Fibroblast of lung (primary cell): ENCODE measurements around the gene SH2D7. TPM values are rescaled to one million over a fixed set of nuclear protein-coding genes. Genes with fewer than 3 reads are reported as not detected.

ENCODE experiments used
- DNase-seq, 2 donors: peaks; one replicate each; pipeline versions ENCODE4 v3.0.0 to v3.0.0-alpha.2; 2010; ENCODE audit warnings: low read depth in 2 of 2
- H2AFZ ChIP-seq: 2 replicates; pipeline ENCODE4 v1.5.1; 2012; ENCODE audit warnings: low read length, control low read depth, inconsistent platforms
- H3K27ac ChIP-seq: 2 replicates; pipeline ENCODE4 v1.5.1; 2011; ENCODE audit warnings: low read length, control low read depth; ENCODE audit not compliant: insufficient read depth
- H3K27me3 ChIP-seq: 2 replicates; pipeline ENCODE4 v1.5.1; 2011; ENCODE audit warnings: mild to moderate bottlenecking, low read length; ENCODE audit not compliant: control insufficient read depth, insufficient read depth
- H3K36me3 ChIP-seq: 2 replicates; pipeline ENCODE4 v1.5.1; 2011; ENCODE audit warnings: low read length; ENCODE audit not compliant: control insufficient read depth, insufficient read depth
- H3K4me1 ChIP-seq: 2 replicates; pipeline ENCODE4 v1.5.1; 2011; ENCODE audit warnings: low read length; ENCODE audit not compliant: control insufficient read depth, insufficient read depth; ENCODE audit errors: extremely low read depth
- H3K4me2 ChIP-seq: 2 replicates; pipeline ENCODE4 v1.5.1; 2011; ENCODE audit warnings: low read length, control low read depth; ENCODE audit not compliant: insufficient read depth; ENCODE audit errors: extremely low read depth
- H3K4me3 ChIP-seq, 4 experiments: fragments of 200-600 bp in 1 of 4; sonication (generic) in 1 of 4; replicated peaks in 1 of 4; 2 replicates each; pipeline ENCODE4 v1.5.1; 2011 to 2016; ENCODE audit warnings: low read length in 4 of 4, low read depth in 3 of 4, mild to moderate bottlenecking in 3 of 4, control low read depth in 2 of 4, inconsistent platforms in 1 of 4, mixed read lengths in 1 of 4; ENCODE audit not compliant: insufficient read depth in 1 of 4; ENCODE audit errors: control extremely low read depth in 1 of 4
- H3K79me2 ChIP-seq: 2 replicates; pipeline ENCODE4 v1.5.1; 2012; ENCODE audit warnings: mild to moderate bottlenecking, low read length, inconsistent platforms; ENCODE audit not compliant: control insufficient read depth, insufficient read depth
- H3K9ac ChIP-seq: 2 replicates; pipeline ENCODE4 v1.5.1; 2011; ENCODE audit warnings: mild to moderate bottlenecking, low read length, control low read depth; ENCODE audit not compliant: insufficient read depth
- H3K9me3 ChIP-seq: 2 replicates; pipeline ENCODE4 v1.5.1; 2012; ENCODE audit warnings: low read depth, low read length; ENCODE audit not compliant: control insufficient read depth, insufficient read depth
- H4K20me1 ChIP-seq: 2 replicates; pipeline ENCODE4 v1.5.1; 2011; ENCODE audit warnings: low read length; ENCODE audit not compliant: control insufficient read depth, insufficient read depth; ENCODE audit errors: extremely low read depth
- EZH2 ChIP-seq: IDR thresholded peaks from 2 replicates; pipeline ENCODE4 v1.5.1; 2012; ENCODE audit warnings: low read length, control low read depth, mild to moderate bottlenecking; ENCODE audit errors: missing control alignments
- polyA plus RNA-seq, 2 donors: library from polyadenylated mRNA; depleted of rRNA in 1 of 2; stranded (reverse) in 1 of 2; unstranded in 1 of 2; fragments of >200 nt; gene quantifications; 2 replicates each; pipeline ENCODE4 v1.2.1, GENCODE V29; 2011 to 2012; ENCODE audit warnings: missing spikeins in 1 of 2
- total RNA-seq: library from RNA; depleted of rRNA; stranded (reverse); fragments of >200 nt; gene quantifications from 2 replicates; pipeline ENCODE4 v1.2.1, GENCODE V29; 2014
- TF ChIP-seq, protein P1 (sequence below), 2 donors: IDR thresholded peaks in 1 of 2; conservative IDR thresholded peaks in 1 of 2; 1 replicate in 1 of 2; 2 replicates in 1 of 2; pipeline ENCODE4 v1.5.1; 2011 to 2012; ENCODE audit warnings: low read length in 2 of 2, control low read depth in 1 of 2, inconsistent platforms in 1 of 2, low read depth in 1 of 2, mild to moderate bottlenecking in 1 of 2

SH2D7 gene
- total and polyA plus RNA-seq, 2 donors (not counting 1 experiment from before 2014, with no cell fraction given) = 0.03 TPM; not detected in 1

- TF ChIP-seq, protein P1, sequence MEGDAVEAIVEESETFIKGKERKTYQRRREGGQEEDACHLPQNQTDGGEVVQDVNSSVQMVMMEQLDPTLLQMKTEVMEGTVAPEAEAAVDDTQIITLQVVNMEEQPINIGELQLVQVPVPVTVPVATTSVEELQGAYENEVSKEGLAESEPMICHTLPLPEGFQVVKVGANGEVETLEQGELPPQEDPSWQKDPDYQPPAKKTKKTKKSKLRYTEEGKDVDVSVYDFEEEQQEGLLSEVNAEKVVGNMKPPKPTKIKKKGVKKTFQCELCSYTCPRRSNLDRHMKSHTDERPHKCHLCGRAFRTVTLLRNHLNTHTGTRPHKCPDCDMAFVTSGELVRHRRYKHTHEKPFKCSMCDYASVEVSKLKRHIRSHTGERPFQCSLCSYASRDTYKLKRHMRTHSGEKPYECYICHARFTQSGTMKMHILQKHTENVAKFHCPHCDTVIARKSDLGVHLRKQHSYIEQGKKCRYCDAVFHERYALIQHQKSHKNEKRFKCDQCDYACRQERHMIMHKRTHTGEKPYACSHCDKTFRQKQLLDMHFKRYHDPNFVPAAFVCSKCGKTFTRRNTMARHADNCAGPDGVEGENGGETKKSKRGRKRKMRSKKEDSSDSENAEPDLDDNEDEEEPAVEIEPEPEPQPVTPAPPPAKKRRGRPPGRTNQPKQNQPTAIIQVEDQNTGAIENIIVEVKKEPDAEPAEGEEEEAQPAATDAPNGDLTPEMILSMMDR (conservative IDR thresholded peaks at IDR 0.05 in 1 of 2, IDR thresholded peaks at IDR 0.05 in 1 of 2; ENCODE audit: low read depth in 1 of 2, low read length in 2 of 2) = no peak
- TF ChIP-seq EZH2 = no peak
- H3K36me3 ChIP-seq = no peaks in the 10 kb centered on the region
- no peak overlapping the region for H3K27ac ChIP-seq
- H3K4me2 ChIP-seq = no peak overlapping the region
- H3K4me3 ChIP-seq = no peak overlapping the region
- no peaks in the 10 kb centered on the region for H3K9me3 ChIP-seq
- no peaks in the 10 kb centered on the region for H3K27me3 ChIP-seq
- H3K9ac ChIP-seq = no peak overlapping the region
- H2AFZ ChIP-seq = no peak overlapping the region
- DNase-seq = no peak
- no peaks in the 10 kb centered on the region for H3K79me2 ChIP-seq
- H3K4me1 ChIP-seq = no peaks in the 10 kb centered on the region
- H4K20me1 ChIP-seq = no peaks in the 10 kb centered on the region
These were observed 9.6 kb upstream of the SH2D7 start for GRCh38 chr15:78082743-78083110.

- TF ChIP-seq EZH2 = no peak
- TF ChIP-seq, protein P1 (conservative IDR thresholded peaks at IDR 0.05 in 1 of 2, IDR thresholded peaks at IDR 0.05 in 1 of 2; ENCODE audit: low read depth in 1 of 2, low read length in 2 of 2) = no peak
- H3K79me2 ChIP-seq = no peaks in the 10 kb centered on the region
- H3K9me3 ChIP-seq = no peaks in the 10 kb centered on the region
- H4K20me1 ChIP-seq = no peaks in the 10 kb centered on the region
- H3K27ac ChIP-seq = no peak overlapping the region
- no peak overlapping the region for H3K4me2 ChIP-seq
- no peak for DNase-seq
- no peaks in the 10 kb centered on the region for H3K27me3 ChIP-seq
- H3K36me3 ChIP-seq = no peaks in the 10 kb centered on the region
- H3K4me1 ChIP-seq = no peaks in the 10 kb centered on the region
- H2AFZ ChIP-seq = no peak overlapping the region
- H3K9ac ChIP-seq = no peak overlapping the region
- H3K4me3 ChIP-seq = no peak overlapping the region
These were observed 9.2 kb upstream of the SH2D7 start for GRCh38 chr15:78083186-78083585.

GRCh38 chr15:78083687-78084448 is 8.5 kb upstream of the SH2D7 start:
- Histone ChIP-seq H3K4me1 (no peaks in the 10 kb centered on the region), H3K27me3 (no peaks in the 10 kb centered on the region), H3K27ac (no peak overlapping the region), H2AFZ (no peak overlapping the region), H3K4me3 (no peak overlapping the region), H3K79me2 (no peaks in the 10 kb centered on the region), H3K4me2 (no peak overlapping the region), H3K36me3 (no peaks in the 10 kb centered on the region), H3K9me3 (no peaks in the 10 kb centered on the region), H4K20me1 (no peaks in the 10 kb centered on the region), H3K9ac (no peak overlapping the region)
- DNase-seq = no peak
- TF ChIP-seq, protein P1 (conservative IDR thresholded peaks at IDR 0.05 in 1 of 2, IDR thresholded peaks at IDR 0.05 in 1 of 2; ENCODE audit: low read depth in 1 of 2, low read length in 2 of 2) = no peak
- TF ChIP-seq EZH2 = no peak
